ENCODE data around the gene ARHGDIG. TPM values are rescaled to one million over a fixed set of nuclear protein-coding genes. Genes with fewer than 3 reads are reported as not detected.
A peak's percentile ranks its signal among the peaks of the same experiment; 100 is the strongest.

The ARHGDIG gene
- total RNA-seq, 1 experiment from 2014 or later, result not detected

DNA sequence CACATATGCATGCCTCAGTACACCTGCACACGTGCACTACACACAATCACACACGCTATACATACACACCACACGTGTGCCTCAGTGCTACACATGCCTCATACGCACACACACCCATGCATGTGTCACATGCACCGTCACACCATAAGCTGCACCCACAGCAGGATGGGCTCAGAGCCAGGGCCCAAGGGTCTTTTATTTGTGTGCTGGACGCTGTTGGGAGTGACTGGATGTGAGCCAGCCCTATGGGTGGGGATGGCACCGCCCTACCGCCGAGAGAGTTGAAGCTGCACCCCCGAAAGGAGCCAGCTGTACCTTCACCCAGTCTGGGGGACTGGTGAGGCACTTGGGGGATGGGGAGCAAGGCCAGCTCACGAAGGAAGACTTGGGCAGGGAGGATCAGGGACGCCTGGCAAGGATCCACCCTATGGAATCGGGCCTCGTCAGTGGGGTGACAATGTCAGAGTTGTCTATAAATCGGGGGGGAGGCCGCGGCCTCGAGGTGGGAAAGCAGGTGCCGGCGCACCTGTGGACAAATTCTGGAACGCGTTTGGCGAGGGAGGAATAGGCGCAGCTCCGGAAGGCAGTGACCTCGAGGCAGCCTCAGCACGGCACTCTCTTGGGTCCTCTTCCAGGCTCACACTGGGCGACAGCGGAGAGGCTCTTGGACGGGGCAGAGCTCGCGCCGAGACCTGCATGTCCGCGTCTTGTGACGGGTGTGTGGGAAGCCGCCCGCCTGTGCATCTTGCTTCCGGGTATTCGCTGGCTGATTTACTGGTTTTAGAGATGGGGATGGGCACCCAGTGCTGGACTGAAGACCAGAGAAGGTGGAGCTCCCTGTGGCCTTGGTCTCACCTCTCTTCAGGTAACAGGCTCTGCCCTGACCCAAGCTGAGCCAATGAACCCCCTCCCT, 12.0 kb upstream of the ARHGDIG start:
- Histone ChIP-seq H3K4me3 (no peak overlapping the region), H3K4me1 (replicated peaks) (no peaks in the 10 kb centered on the region), H3K27ac (no peak overlapping the region), H3K9me3 (replicated peaks) (no peaks in the 10 kb centered on the region), H3K36me3 (peaks cover 4% of the 10 kb centered on the region; the same call in 1 of the 2 replicates), H3K27me3 (replicated peaks) (no peaks in the 10 kb centered on the region)
- DNase-seq (ENCODE audit: low read depth in 1 of 2, low spot score in 2 of 2), result peak in 1 of 2 experiments; percentile 38

DNA sequence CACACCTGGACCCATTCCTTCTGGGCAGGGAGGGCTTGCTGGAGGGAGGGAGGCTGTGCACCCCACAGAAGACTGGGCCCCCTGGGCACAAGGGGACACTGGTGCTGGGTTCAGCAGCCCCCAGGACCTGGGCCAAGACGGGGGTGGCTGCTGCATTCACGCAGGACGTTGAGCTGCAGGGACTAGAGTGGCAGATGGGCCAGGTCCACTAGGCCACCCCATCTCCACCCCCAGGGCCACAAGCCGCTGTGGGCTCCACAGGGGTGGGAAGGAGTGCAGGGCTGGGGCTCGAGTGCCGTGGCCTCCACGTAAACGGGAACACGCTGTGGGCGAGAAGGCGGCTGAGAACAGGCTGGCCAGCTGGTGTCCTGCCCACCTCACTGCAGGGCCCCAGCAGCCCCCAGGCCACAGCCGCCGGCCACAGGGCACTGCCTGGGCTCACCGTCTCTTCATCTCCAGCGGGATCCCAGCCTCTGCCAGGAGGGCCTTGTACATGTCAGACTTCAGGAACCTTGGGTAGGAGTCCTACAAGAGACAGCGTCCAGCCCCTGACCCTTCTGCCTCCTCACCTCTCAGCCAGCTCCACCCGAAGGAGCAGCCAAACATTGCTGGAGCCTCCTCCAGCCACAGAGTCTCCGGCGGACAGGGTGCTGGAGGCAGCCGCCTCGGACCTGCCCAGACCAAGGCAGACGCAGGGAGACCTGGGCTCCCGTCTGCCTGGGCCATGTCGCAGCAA, 11.2 kb upstream of the ARHGDIG start:
- no peaks in the 10 kb centered on the region for H3K4me1 ChIP-seq (replicated peaks)
- peaks cover 6% of the 10 kb centered on the region for H3K27me3 ChIP-seq (replicated peaks)
- H3K4me3 ChIP-seq, result no peak overlapping the region
- peak in 1 of 2 experiments; percentile 45 for DNase-seq (ENCODE audit: low read depth in 1 of 2, low spot score in 2 of 2)
- H3K27ac ChIP-seq, result no peak overlapping the region
- H3K9me3 ChIP-seq (replicated peaks), result no peaks in the 10 kb centered on the region
- H3K36me3 ChIP-seq, result peaks cover 3% of the 10 kb centered on the region; the same call in 1 of the 2 replicates

DNA sequence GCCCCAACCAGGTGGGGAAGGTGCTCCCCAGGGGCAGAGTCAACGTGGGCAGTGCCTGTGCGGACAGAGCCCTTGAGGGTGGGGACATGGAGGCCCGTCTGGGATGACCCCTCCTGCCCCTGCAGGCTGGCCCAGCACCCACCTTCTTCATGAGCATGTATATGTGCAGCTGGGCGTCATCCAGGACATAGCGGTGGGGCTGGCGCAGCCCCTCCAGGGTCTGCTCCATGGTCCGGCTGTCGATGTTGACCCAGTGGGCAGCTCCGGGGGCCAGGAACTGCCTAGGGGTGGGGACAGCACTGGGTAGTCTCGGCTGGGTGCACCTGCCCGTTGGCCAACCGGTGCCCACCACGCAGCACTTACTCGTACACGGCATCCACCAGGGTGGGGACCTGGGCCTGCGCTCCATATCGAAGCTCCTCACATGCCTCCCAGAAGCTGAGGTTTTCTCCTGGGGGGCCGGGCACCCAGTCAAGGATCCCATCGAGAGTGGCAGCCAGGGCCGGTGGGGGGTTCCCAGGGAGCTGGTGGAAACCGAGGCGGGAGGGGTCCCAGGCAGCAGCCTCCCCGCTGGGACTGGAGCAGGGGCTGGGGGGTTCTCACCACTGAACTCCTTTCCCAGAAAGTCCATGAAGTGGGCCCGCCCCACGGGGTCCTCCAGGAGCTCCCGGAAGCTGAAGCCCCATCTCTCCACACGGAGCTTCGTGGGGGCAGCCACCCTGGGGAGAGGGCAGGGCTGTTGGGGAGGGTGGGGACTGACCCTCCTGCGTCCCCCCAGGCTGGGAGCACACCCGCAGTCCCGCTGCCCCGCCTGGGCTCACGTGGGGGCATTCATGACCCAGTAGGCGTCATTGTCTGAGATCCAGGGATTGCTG, 9.8 kb upstream of the ARHGDIG start:
- no peaks in the 10 kb centered on the region for H3K9me3 ChIP-seq (replicated peaks)
- H3K27ac ChIP-seq, result no peak overlapping the region
- H3K27me3 ChIP-seq (replicated peaks), result peaks cover 18% of the 10 kb centered on the region
- no peaks in the 10 kb centered on the region for H3K36me3 ChIP-seq
- DNase-seq (ENCODE audit: low read depth in 1 of 2, low spot score in 2 of 2), result peak in 1 of 2 experiments; percentile 41
- no peaks in the 10 kb centered on the region for H3K4me1 ChIP-seq (replicated peaks)
- no peak overlapping the region for H3K4me3 ChIP-seq

DNA sequence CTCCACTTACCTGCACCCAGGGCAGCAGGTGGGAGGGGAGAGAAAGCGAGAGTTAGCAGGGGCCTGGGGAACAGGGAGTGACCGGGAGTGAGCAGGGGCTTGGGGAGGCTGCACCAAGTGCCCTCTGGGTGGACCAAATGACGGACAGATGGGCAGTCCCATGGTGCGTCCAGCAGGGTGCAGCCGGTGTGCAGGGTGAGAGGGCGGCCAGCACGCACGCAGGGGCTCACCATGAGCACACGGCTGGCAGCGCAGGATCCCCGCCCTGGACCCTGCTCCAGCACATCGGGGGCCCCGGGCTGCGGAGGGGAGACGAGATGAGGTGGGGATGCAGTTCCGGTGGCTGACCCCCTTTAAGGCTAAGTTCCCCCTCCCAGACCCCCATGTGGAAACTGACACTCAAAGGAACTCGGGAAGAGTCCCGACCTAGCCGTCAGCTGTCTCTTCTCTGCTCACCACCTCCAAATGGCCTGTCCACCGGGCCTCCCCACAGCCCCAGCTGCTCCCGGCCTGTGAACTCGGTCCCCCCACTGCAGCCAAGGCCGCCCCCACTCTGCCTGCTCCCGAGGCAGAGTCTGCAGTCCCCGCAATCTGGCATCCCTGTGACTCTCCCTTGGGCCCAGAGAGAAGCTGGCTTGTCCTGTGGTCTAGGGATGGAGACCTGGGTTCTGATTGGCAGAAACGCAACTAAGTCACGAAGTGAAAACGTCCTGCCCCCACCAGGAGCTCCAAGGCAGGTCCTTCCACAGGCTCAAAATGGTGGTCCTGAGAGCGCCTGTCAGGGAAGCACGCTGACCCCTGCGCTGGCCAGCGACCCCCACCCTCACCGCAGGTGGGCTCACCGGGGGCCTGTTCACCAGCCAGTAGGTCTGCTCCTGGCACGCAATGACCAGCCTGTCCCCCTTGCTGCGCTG, 7.5 kb upstream of the ARHGDIG start:
- Histone ChIP-seq H3K4me3 (no peak overlapping the region), H3K4me1 (replicated peaks) (no peaks in the 10 kb centered on the region), H3K27ac (no peak overlapping the region), H3K36me3 (no peaks in the 10 kb centered on the region), H3K27me3 (replicated peaks) (peaks cover 31% of the 10 kb centered on the region), H3K9me3 (replicated peaks) (no peaks in the 10 kb centered on the region)
- DNase-seq (ENCODE audit: low read depth in 1 of 2, low spot score in 2 of 2), result no peak

DNA sequence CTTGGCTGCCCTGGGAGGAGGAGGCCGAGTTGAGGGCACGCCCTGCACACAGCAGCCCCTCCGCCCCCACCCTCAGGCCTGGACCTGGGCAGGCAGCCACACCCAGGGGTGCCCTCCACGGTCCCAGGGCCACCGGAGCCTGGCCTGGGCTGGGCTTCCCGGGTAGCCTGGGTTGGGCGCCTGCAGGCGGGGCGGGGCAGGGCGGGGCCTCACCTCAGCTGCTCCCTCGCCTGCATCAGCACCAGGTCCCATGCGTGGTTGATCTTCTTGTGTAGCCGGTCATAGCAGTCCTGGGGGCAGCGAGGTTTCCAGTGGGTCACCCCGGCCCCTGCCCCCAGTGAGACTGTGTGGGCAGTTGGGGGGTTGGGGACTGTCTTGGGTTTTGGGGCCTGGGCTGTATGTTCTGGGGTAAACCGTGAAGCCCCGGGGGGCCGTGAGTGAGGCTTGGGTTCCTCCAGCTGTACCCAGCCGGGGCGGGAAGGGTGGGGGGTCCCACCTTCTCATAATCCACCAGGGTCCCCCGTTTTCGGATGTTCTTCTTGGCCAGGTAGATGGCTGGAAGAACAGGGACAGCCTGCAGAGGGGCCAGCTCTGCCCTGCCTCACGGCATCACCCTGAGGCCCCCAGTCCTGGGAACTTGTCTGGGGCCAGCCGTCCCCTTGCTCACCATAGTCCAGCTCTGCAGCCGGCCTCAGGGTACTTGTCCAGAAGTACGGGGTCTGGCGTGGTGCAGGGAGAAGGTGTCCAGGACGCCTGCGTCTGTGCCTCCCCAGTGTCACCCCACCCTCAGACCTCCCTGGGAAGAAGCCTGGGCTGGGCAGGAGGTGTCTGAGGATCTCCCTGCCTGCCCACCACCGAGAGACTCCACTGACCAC, 6.6 kb upstream of the ARHGDIG start:
- no peak for DNase-seq (ENCODE audit: low read depth in 1 of 2, low spot score in 2 of 2)
- H3K27ac ChIP-seq, result no peak overlapping the region
- no peak overlapping the region for H3K4me3 ChIP-seq
- no peaks in the 10 kb centered on the region for H3K36me3 ChIP-seq
- peaks cover 34% of the 10 kb centered on the region for H3K27me3 ChIP-seq (replicated peaks)
- H3K9me3 ChIP-seq (replicated peaks), result no peaks in the 10 kb centered on the region
- H3K4me1 ChIP-seq (replicated peaks), result no peaks in the 10 kb centered on the region

DNA sequence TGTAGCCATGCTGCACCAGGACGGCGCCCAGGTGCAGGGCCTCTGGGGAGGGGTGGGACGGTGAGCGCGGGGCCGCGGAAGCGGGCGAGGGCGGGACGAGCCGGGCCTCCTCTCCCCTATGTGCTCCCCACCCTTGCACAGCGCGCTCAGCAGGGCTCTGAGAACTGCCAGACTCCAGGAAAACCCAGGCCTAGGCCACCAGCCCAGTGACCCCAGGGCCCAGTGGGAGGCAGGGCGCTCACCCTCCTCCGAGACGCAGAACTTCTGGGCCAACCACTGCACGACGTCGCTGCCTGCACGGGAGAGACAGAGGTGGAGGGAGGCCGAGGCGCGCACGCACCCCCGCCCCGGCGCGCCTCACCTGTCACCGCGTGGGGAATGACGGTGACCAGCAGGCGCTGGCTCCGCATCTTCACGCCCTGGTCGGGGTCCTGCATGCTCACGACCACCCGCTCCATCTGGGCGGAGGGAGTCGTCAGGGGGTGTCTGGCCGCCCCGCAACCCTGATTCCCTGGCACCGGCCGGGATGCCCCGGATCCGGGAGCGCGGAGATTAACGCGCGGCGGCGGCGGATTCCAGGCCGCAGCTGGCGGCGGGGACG, 5.2 kb upstream of the ARHGDIG start:
- H3K27me3 ChIP-seq (replicated peaks), result peaks cover 46% of the 10 kb centered on the region
- H3K4me1 ChIP-seq (replicated peaks), result no peaks in the 10 kb centered on the region
- H3K9me3 ChIP-seq (replicated peaks), result no peaks in the 10 kb centered on the region
- no peaks in the 10 kb centered on the region for H3K36me3 ChIP-seq
- no peak overlapping the region for H3K27ac ChIP-seq
- no peak overlapping the region for H3K4me3 ChIP-seq
- no peak for DNase-seq (ENCODE audit: low read depth in 1 of 2, low spot score in 2 of 2)

DNA sequence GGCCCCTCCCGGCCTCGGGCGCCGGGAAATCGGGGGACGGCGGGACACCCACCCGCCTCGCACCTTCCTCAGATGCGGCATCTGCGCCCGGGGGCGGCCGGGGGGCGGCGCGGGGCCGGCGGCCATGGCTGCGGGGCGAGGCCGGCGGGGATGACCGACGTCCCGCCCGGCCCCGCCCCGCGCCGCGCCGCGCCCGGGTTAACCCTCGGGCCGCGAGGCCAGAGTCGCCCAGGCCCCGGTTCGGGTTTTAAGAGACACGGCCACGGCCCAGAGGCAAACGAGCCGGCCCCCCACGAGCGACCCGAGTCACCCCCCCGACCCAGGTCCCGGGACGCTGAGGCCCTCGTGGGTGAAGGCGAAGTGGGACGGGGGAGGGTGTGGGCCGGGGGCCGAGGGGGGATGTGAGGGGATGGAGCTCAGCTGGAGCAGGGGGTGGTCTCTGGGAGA, 4.6 kb upstream of the ARHGDIG start, which contains the start of gene RGS11:
RGS11 (minus strand) TSS at position 159 of the 447 bp plus-strand sequence; CDS start at position 126, 33 bp downstream.
- Histone ChIP-seq H3K4me3 (no peak within 1 kb of the TSS), H3K27ac (no peak within 1 kb of the TSS), H3K9me3 (replicated peaks) (no peaks in the 10 kb centered on the region), H3K36me3 (no peaks in the 10 kb centered on the region), H3K27me3 (replicated peaks) (peaks cover 50% of the 10 kb centered on the region), H3K4me1 (replicated peaks) (no peaks in the 10 kb centered on the region; the same call in 1 of the 2 replicates)
- no peak for DNase-seq (ENCODE audit: low read depth in 1 of 2, low spot score in 2 of 2)

DNA sequence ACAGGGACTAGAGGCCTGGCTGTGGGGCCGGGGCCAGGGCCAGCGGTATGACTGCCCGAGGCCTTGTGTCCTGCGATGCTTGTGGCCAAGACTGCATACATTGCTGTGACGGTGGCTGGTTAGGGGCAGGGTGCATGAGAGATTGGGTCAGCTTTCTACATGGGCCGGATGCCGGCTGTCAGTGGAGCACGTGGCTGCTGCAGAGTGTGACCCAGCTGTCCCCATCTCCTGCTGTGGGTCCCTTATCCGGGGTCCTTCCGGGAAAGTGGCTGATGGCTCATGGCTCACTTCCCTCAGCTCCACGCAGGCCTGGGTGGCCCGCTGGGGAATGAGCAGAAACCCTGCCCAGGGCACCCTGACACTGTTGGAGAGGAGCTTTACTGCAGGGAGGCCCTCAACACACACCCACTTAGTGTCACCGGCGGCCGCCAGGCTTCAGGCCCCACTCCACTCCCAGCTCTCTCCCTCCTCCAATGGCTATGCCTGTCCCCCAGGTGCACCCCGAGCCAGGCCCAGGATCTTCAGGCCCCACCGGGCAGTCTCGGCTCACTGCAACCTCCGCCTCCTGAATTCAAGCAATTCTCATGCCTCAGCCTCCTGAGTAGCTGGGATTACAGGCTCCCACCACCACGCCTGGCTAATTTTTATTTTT, 3.8 kb upstream of the ARHGDIG start:
- H3K27me3 ChIP-seq (replicated peaks), result peaks cover 57% of the 10 kb centered on the region
- H3K27ac ChIP-seq, result no peak overlapping the region
- no peaks in the 10 kb centered on the region for H3K9me3 ChIP-seq (replicated peaks)
- H3K4me1 ChIP-seq (replicated peaks), result no peaks in the 10 kb centered on the region; the same call in 1 of the 2 replicates
- H3K4me3 ChIP-seq, result no peak overlapping the region
- H3K36me3 ChIP-seq, result no peaks in the 10 kb centered on the region
- no peak for DNase-seq (ENCODE audit: low read depth in 1 of 2, low spot score in 2 of 2)

DNA sequence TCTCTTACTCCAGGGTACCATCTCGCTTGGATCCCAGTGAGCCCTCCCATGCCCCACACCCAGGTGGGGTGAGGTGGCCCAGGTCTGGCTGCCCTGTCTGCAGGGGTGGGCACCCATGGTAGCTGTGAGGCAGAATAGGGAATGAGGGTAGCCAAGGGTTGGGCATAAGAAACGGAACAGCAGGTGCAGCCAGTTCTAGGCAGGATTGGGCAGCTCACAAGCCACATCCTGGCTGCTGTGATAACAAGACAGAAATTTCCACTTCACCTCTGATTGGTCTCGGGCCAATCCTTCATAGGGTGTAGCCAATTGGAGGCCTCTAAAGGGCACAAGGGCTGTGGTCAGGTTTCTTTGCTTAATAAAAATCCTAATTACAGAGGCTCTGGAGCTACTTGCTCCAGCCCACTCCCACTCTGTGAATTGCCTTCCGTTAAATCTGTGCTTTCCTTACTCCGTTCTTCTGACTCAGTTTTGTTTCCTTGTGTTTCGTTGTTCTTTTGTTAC, 1.5 kb upstream of the ARHGDIG start:
- peaks cover 59% of the 10 kb centered on the region for H3K27me3 ChIP-seq (replicated peaks)
- DNase-seq (ENCODE audit: low read depth in 1 of 2, low spot score in 2 of 2), result no peak
- no peaks in the 10 kb centered on the region for H3K9me3 ChIP-seq (replicated peaks)
- no peaks in the 10 kb centered on the region for H3K36me3 ChIP-seq
- no peaks in the 10 kb centered on the region; the same call in 1 of the 2 replicates for H3K4me1 ChIP-seq (replicated peaks)
- H3K4me3 ChIP-seq, result no peak overlapping the region
- no peak overlapping the region for H3K27ac ChIP-seq

DNA sequence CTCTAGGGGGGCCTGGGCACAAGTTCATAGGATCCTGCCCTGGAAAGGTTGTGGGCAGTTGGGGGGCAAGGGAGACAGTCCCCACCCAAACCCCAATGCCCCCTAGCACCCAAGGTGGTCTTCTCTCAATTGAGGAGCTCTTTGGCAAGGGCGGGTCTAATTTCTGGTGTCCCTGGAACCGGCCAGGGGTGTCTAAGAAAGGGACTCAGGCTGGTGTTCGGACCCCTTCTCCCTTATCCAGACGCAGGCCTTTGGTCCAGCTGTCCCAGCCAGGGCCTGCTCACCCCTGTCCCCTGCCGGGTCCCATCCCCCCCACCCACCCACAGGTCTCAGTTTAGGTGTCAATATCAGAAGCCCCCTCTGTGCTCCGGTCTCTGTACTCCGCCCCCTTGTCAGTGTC, 860 bp upstream of the ARHGDIG start:
- no peak overlapping the region for H3K4me3 ChIP-seq
- H3K9me3 ChIP-seq (replicated peaks), result no peaks in the 10 kb centered on the region
- no peak for DNase-seq (ENCODE audit: low read depth in 1 of 2, low spot score in 2 of 2)
- H3K27ac ChIP-seq, result no peak overlapping the region
- no peaks in the 10 kb centered on the region; the same call in 1 of the 2 replicates for H3K4me1 ChIP-seq (replicated peaks)
- peaks cover 53% of the 10 kb centered on the region for H3K27me3 ChIP-seq (replicated peaks)
- no peaks in the 10 kb centered on the region for H3K36me3 ChIP-seq

DNA sequence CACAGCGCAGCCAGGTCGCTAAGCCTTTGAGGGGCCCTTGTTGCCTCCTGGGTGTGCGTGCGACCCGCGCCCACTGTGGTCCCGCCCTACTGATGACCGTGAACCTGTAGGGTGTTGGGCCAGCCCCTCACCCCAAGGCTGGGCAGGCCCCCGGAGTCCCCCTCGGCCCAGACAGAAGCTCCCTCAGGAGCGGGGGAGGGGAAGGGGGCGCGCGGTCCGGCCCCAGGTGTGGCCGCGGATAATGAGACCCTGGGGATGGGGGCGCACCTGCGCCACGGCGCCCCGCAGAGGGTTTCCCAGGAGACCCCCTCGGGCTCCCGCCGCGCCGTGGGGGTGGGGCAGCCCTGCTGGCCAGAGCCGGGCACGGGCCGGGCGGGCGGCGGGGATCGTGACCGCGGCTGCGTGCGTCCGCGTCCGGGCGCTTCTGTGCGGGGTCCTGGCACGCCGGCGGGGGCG, 358 bp upstream of the ARHGDIG start:
- no peaks in the 10 kb centered on the region for H3K9me3 ChIP-seq (replicated peaks)
- H3K4me3 ChIP-seq, result no peak overlapping the region
- H3K27me3 ChIP-seq (replicated peaks), result peaks cover 48% of the 10 kb centered on the region
- no peaks in the 10 kb centered on the region; the same call in 1 of the 2 replicates for H3K4me1 ChIP-seq (replicated peaks)
- no peak overlapping the region for H3K27ac ChIP-seq
- no peak for DNase-seq (ENCODE audit: low read depth in 1 of 2, low spot score in 2 of 2)
- H3K36me3 ChIP-seq, result no peaks in the 10 kb centered on the region

Measured in SJSA1 (cell line).